Upper lobe of left lung (tissue), 4 donors: ENCODE measurements around the gene BTD.

Source experiments
- CTCF ChIP-seq, 6 experiments: fragments of 450-650 bp in 4 of 6; fragments of 200-600 bp in 2 of 6; sonication (generic) in 2 of 6; IDR thresholded peaks; one replicate each; pipeline ENCODE4 v1.5.1; 2016 to 2019; ENCODE audit warnings: antibody characterized with exemption in 6 of 6
- POLR2A ChIP-seq, 4 donors: fragments of 450-650 bp; IDR thresholded peaks; one replicate each; pipeline ENCODE4 v1.5.1; 2016 to 2017; ENCODE audit warnings: antibody characterized with exemption in 4 of 4, mild to moderate bottlenecking in 2 of 4
- POLR2AphosphoS5 ChIP-seq, 2 donors: sonication (generic); formaldehyde crosslinking; IDR thresholded peaks; one replicate each; pipeline ENCODE4 v1.5.1; 2017; ENCODE audit warnings: antibody characterized with exemption in 2 of 2

GRCh38 chr3:15630646-15631350 lies 29.3 kb downstream of the BTD start:
- TF ChIP-seq CTCF (IDR thresholded peaks at IDR 0.05) (no peak), POLR2A (IDR thresholded peaks at IDR 0.05) (no peak), POLR2AphosphoS5 (IDR thresholded peaks at IDR 0.05) (no peak)
